HFFc6 (cell line): Measurements from ENCODE around the gene CDK6. TPM values are rescaled to one million over a fixed set of nuclear protein-coding genes. Genes with fewer than 3 reads are reported as not detected.

ENCODE experiments used
- DNase-seq: peaks from one replicate; pipeline ENCODE4 v3.0.0-alpha.2; 2018
- H3K27ac Mint-ChIP-seq: 2 replicates; pipeline ENCODE4 v1.8.0; 2020; ENCODE audit warnings: mild to moderate bottlenecking, mixed read lengths
- H3K27me3 Mint-ChIP-seq: 2 replicates; pipeline ENCODE4 v1.8.0; 2021; ENCODE audit warnings: mild to moderate bottlenecking, moderate library complexity, mixed read lengths; ENCODE audit not compliant: insufficient read depth
- H3K36me3 Mint-ChIP-seq: 2 replicates; pipeline ENCODE4 v1.8.0; 2021; ENCODE audit warnings: low read depth, mixed read lengths
- H3K4me1 Mint-ChIP-seq: 2 replicates; pipeline ENCODE4 v1.8.0; 2020; ENCODE audit warnings: low read depth, mixed read lengths
- H3K4me3 Mint-ChIP-seq: 2 replicates; pipeline ENCODE4 v1.8.0; 2020; ENCODE audit warnings: mild to moderate bottlenecking, moderate library complexity, mixed read lengths
- H3K9me3 Mint-ChIP-seq: 2 replicates; pipeline ENCODE4 v1.8.0; 2020; ENCODE audit warnings: mild to moderate bottlenecking, mixed read lengths
- total RNA-seq, 6 experiments: library from RNA; stranded (reverse); fragmentation: NEBNext Ultra II Directional; extraction: Animal tissue kit (Norgen Biotek cat#: 25700); gene quantifications; 2 replicates in 1 of 6; 3 replicates in 5 of 6; pipeline ENCODE4 v1.2.3, GENCODE V29; 2021
- TF ChIP-seq, protein P1 (sequence below): fragments of 200-600 bp; sonication (generic); IDR thresholded peaks from 2 replicates; pipeline ENCODE4 v1.5.0; 2021; ENCODE audit warnings: antibody characterized with exemption, mild to moderate bottlenecking

Gene CDK6
- total RNA-seq, 6 experiments from 2014 or later: 54.5 to 90.0 (median 58.9) TPM

- H3K9me3 Mint-ChIP-seq: peaks cover 27% of the 10 kb centered on the region
- peaks cover 65% of the 10 kb centered on the region for H3K36me3 Mint-ChIP-seq
- H3K4me3 Mint-ChIP-seq: no peak overlapping the region; the same call in none of the 2 replicates
- TF ChIP-seq, protein P1, sequence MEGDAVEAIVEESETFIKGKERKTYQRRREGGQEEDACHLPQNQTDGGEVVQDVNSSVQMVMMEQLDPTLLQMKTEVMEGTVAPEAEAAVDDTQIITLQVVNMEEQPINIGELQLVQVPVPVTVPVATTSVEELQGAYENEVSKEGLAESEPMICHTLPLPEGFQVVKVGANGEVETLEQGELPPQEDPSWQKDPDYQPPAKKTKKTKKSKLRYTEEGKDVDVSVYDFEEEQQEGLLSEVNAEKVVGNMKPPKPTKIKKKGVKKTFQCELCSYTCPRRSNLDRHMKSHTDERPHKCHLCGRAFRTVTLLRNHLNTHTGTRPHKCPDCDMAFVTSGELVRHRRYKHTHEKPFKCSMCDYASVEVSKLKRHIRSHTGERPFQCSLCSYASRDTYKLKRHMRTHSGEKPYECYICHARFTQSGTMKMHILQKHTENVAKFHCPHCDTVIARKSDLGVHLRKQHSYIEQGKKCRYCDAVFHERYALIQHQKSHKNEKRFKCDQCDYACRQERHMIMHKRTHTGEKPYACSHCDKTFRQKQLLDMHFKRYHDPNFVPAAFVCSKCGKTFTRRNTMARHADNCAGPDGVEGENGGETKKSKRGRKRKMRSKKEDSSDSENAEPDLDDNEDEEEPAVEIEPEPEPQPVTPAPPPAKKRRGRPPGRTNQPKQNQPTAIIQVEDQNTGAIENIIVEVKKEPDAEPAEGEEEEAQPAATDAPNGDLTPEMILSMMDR: no peak
- peak; percentile 57 for DNase-seq
- H3K27me3 Mint-ChIP-seq: no peaks in the 10 kb centered on the region; the same call in none of the 2 replicates
- peak overlapping the region; percentile 75 for H3K27ac Mint-ChIP-seq
- H3K4me1 Mint-ChIP-seq: peaks cover 87% of the 10 kb centered on the region
Measured at GRCh38 chr7:92785923-92786322, 50.5 kb downstream of the CDK6 start.

DNA sequence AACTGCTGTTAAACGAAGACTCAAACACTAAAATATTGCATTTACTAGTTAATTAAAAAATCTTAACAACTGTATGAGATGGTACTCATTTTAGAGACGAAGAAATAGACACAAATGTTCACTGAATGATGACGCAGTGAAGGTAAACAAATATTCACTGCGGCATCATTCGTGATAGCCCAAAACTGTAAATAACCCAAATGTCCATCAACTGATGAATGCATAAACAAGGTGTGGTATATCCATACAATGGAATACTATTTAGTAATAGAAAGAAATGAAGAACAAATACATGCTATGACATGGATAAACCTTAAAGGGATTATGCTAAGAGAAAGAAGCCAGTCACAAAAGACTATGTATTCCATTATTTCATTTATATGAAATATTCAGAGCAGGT lies 51.4 kb downstream of the CDK6 start:
- no peak for DNase-seq
- H3K36me3 Mint-ChIP-seq: peaks cover 57% of the 10 kb centered on the region
- no peaks in the 10 kb centered on the region; the same call in none of the 2 replicates for H3K27me3 Mint-ChIP-seq
- TF ChIP-seq, protein P1: no peak
- peak overlapping the region; percentile 75; the same call in 1 of the 2 replicates for H3K27ac Mint-ChIP-seq
- H3K4me3 Mint-ChIP-seq: no peak overlapping the region
- peaks cover 80% of the 10 kb centered on the region for H3K4me1 Mint-ChIP-seq
- H3K9me3 Mint-ChIP-seq: peaks cover 19% of the 10 kb centered on the region

- Mint-ChIP-seq H3K4me3 (no peak overlapping the region), H3K27me3 (no peaks in the 10 kb centered on the region; the same call in none of the 2 replicates), H3K4me1 (peaks cover 81% of the 10 kb centered on the region), H3K9me3 (peaks cover 5% of the 10 kb centered on the region), H3K36me3 (peaks cover 50% of the 10 kb centered on the region), H3K27ac (peak overlapping the region; percentile 53; the same call in 1 of the 2 replicates)
- TF ChIP-seq, protein P1: no peak
- no peak for DNase-seq
Measured at GRCh38 chr7:92783260-92784201, 52.8 kb downstream of the CDK6 start.

DNA sequence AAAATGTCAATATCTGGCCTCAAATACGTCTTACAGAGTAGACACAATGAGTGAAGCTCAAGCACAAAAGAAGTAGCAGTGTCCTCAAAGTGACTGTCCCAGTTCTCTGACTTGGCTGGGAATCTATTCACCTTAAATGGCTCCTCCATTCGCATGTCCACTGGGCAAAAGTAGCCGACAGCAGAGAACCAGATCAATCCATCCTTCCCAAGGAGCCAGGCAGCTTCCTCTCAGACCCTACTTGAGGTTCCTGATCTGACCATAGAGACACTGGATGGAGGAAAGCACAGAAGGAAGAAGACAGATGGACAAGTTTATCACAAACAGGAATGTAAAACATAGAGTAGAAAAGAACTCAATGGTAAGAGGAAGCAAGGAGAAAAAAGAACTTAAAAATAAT lies 53.5 kb downstream of the CDK6 start:
- Mint-ChIP-seq H3K9me3 (peaks cover under 1% of the 10 kb centered on the region; the same call in 1 of the 2 replicates), H3K27me3 (no peaks in the 10 kb centered on the region; the same call in none of the 2 replicates), H3K27ac (peak overlapping the region; percentile 53), H3K36me3 (peaks cover 50% of the 10 kb centered on the region), H3K4me3 (no peak overlapping the region), H3K4me1 (peaks cover 78% of the 10 kb centered on the region)
- TF ChIP-seq, protein P1: no peak
- no peak for DNase-seq

- Mint-ChIP-seq H3K9me3 (peaks cover 5% of the 10 kb centered on the region; the same call in 1 of the 2 replicates), H3K36me3 (peaks cover 52% of the 10 kb centered on the region), H3K27me3 (no peaks in the 10 kb centered on the region; the same call in none of the 2 replicates), H3K4me3 (no peak overlapping the region), H3K4me1 (peaks cover 75% of the 10 kb centered on the region), H3K27ac (peak overlapping the region; percentile 53)
- TF ChIP-seq, protein P1: no peak
- DNase-seq: no peak
Measured at GRCh38 chr7:92782236-92782635, 54.1 kb downstream of the CDK6 start.
